ENCODE data around the gene ZNF527.
"Not testable (repeated sequence)": the region's sequence is repeated elsewhere in the genome, so short reads cannot be mapped to it uniquely, and the experiment has no call there.

The ZNF527 gene

DNA sequence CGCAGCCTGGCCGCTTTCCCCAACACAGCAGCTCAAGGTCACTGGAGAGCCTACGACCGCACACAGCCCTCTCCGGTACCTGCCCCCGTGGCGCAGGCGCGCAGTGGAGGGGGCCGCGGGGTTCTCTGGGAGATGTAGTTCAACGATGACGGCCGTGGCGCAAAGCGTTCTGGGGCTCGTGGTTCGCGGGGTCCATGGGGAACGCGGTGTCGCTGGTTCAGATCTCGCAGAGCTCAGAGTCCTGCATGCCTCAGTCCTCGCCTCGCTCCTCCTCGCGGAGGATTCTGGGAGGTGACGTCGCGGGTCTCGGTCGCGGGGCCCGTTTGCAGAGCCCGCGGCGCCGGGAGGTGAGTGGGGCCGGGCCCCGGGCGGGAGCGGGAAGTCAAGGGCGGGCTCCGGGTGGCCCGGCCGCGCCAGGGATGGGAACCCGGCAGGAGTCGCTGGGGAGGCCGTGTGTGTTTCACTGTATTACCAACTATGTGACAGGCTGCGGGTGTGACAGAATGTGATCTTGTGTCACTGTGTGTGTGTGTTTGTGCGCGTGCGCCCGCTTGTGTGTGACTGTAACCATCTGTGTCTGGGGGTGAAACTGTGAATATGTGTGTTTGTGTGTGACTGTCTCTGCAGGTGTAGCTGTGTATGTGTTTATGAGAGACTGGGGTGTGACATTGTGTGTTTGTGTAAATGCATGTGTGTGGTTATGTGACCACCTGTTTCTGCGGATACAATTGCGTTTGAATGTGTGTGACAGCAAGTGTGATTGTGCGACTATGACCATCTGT is at the start of gene ZNF527:
TSS of gene ZNF527 (plus strand) at position 220 of the 782 bp plus-strand sequence. CDS start 3,100 bp downstream, outside the sequence.
- DNase-seq, result peak; percentile 96

DNA sequence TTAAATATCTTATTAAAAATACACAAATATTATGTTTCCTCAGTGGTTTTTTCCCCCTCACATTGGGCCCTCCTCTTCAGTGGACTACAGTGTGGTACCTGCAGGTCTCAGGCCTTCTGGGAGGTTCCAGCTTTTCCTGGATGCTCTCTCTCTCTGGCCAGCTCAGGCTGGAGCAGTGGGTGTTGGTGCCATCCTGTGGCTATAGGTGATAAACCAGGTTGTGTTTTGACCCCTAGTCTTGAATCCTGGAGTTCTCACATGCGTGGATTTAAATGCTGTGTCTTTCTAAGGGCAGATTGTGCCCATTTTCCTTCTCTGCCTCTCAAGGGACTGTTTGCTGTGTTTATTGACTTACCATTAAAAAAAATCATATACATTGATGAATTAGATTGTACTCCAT is 41.2 kb upstream of the ZNF527 start:
- DNase-seq, result no peak

DNA sequence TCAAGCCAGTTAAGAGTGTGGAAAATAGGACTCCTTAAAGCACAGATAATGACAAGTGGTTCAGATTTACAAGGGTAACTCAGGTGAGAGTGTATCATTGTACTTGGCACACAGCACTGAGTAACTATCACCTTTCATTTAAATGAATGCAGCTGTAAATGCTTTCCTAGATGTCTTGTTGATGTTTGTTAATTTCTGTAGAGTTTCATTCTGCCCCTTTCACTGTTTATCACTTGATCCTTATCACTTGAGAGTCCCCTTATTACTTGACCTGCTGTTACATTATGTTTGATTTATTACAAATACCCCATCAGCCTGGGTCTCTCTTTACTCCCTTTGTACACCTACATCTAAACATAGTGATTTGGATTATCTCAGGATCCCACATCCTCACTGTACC is 38.1 kb upstream of the ZNF527 start:
- no peak for DNase-seq

DNA sequence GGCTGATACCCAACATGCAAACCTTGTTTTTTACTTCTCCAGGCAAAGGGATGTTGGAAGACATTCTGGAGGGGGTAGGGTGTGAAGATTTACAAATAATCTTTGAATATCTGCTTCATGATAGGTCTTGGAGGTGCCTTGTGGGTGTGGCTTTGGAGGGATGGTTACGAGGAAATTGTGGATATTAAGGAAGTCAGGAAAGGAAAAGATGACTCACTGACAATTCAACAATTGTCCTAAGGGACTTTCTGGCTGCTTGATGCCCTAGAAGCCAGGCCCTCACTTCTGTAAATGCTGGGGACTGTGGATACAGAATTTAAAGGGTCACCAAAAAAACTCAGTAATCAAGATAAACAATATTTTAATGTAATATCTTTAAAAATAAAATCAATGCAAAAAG is 37.4 kb upstream of the ZNF527 start:
- no peak for DNase-seq

DNA sequence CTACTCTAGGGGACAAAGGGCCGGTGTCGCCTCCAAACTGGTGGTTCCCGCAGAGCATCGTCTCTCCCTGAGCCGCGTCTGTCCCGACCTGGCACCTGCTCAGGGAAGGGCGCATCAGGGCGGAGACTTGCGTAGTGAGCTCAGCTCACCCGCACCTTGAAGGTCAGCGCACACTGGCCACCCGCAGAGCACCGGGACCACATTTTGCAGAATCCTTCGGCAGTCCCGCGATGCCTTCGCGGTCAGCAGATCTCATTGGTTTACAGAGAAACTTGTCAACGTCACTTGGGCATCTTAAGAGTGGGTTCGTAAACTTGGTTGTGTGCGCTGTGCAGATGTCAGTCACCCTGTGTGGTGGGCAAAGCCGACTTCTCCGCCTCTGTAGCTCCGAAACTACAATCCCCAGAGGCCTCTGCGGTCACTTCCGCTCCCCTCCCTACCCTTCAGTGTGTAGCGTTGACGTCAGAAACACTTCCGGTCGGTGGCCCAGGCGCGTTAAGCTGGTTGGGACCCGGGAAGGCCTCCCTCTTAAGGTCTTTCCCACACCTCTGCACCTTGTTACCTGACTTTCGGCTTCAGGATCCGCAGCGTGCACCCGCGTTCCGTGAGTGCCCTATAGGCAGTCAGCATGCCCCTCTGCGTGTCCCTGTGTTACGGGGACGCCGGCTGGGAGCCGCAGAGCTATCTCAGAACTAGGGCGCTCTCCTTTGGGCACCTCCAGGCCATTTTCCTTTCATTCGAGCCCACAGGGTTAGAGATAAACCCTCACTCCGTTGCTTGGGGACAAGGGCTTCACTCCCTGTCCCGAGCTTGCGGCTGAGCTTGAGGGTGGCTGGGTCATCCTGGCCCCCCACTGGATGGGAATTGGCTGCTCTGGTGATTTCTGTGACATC is 36.5 kb upstream of the ZNF527 start:
- peak; percentile 89 for DNase-seq

- no peak for DNase-seq
Observed at GRCh38 chr19:37342753-37343152, 28.1 kb upstream of the ZNF527 start.

DNA sequence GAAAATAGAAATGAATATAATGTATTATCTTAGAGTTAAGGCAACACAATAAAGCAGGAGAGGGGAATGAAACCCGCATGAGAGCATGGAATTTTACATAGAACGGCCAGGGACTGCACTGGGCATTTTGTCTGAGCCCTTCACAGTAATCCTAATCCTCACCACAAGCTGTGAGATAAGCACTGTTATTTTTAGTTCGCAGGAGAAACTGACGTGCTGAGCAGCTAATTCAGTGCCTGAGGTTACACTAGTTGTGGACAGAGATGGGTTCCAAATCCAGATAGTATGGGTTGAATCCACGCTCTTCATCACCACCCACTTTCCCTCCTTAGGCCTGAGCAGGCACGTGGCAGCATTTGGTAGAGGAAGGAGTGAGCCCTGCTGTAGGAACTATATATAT is 24.8 kb upstream of the ZNF527 start:
- no peak for DNase-seq

GRCh38 chr19:37348060-37348459 is 22.8 kb upstream of the ZNF527 start:
- no peak for DNase-seq

DNA sequence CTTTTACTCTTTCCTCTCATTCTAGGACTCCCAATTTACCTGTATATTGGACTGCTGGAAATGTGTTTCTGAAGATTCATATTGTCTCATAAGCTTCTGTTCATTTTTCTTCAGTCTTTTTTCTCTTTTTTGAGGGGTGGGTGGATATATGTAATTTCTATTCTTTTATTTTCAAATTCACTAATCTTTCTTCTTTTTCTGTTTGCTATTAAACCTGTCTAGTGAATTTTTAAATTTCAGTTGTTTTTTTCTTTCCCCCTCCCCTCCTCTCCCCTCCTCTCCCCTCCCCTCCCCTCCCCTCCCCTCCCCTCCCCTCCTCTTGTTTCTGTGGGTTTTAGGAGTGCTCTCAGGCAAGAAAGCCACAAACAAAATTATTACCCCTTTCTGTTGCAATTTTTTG is 16.9 kb upstream of the ZNF527 start:
- DNase-seq, result no peak

DNA sequence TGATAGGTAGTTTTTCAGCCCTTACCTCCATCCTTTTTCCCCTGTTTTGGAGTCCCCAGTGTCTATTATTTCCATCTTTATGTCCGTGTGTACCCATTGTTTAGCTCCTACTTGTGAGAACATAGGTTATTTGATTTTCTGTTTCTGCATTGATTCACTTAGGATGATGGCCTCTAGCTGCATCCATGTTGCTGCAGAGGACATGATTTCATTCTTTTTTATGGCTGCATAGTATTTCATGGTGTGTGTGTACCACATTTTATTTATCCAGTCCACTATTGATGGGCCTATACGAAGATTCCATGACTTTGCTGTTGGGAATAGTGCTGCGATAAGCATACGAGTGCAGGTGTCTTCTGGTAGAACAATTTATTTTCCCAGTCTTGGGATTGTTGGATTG is 15.0 kb upstream of the ZNF527 start:
- DNase-seq, result no peak

DNA sequence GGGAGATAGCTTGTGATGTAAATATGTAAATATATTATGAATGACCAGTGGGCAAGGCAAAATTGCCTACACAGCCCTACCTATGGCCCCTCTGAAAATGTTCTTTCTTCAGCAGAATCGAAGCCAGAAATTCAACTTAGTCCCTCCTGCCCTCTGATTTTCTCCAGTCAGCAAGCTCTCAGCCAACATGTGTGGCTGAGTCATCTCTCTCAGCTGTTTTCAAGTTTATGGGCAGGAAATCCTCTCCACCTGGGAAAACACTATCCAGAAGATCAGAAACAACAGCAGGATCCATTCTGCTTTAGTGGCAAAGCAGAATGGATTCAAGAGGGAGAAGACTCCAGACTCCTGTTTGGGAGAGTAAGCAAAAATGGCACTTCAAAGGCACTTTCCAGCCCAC is 8.9 kb upstream of the ZNF527 start:
- DNase-seq, result no peak

DNA sequence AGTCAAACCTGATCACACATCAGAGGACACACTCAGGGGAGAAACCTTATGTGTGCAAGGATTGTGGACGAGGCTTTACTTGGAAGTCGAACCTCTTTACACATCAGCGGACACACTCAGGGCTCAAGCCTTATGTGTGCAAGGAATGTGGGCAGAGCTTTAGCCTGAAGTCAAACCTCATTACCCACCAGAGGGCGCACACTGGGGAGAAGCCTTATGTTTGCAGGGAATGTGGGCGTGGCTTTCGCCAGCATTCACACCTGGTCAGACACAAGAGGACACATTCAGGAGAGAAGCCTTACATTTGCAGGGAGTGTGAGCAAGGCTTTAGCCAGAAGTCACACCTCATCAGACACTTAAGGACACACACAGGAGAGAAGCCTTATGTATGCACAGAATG is 8.2 kb upstream of the ZNF527 start:
- no peak for DNase-seq

DNA sequence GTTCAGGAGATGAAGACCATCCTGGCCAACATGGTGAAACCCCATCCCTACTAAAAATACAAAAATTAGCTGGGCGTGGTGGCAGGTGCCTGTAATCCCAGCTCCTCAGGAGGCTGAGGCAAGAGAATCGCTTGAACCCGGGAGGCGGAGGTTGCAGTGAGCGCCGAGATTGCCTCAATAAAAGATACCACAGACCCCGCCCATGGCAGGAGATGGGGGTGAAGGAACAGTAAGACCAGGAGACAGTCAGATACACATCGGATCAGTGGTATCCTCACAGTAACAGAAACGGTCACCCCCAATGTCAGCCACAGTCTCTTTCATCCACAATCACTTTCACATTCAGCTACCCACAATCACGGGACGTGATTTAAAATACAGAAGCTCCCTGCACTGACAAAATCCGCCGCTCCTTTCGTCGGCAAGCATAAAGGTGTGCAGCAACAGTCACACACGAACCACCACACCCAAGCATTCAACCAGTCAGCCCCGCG is 466 bp upstream of the ZNF527 start:
- DNase-seq, result peak; percentile 50

- no peak for DNase-seq
Observed at GRCh38 chr19:37389234-37389633, 18.3 kb downstream of the ZNF527 start.

- not testable (repeated sequence) for DNase-seq
Observed at GRCh38 chr19:37391399-37391798, 20.5 kb downstream of the ZNF527 start.

DNA sequence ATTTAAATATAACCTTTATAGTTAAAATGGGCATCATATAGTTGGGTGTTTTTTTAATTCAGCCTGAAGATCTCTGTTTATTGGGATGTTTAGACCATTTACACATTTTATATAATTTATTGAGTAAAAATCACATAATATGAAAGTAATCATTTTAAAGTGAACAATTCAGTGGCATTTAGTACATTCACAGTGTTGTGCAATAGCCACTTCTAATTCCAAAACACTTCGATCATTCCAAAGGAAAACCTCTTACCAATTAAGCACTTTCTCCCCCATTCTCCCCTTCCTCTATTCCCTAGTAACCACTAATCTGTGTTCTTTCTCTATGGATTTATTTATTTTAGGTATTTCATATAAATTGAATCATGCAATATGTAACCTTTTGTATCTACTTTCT is 30.2 kb downstream of the ZNF527 start:
- DNase-seq, result no peak

- no peak for DNase-seq
Observed at GRCh38 chr19:37403403-37403802, 32.5 kb downstream of the ZNF527 start.

GRCh38 chr19:37406140-37406846 is 35.4 kb downstream of the ZNF527 start:
- not testable (repeated sequence) for DNase-seq

- no peak for DNase-seq
Observed at GRCh38 chr19:37412700-37413099, 41.8 kb downstream of the ZNF527 start.

DNA sequence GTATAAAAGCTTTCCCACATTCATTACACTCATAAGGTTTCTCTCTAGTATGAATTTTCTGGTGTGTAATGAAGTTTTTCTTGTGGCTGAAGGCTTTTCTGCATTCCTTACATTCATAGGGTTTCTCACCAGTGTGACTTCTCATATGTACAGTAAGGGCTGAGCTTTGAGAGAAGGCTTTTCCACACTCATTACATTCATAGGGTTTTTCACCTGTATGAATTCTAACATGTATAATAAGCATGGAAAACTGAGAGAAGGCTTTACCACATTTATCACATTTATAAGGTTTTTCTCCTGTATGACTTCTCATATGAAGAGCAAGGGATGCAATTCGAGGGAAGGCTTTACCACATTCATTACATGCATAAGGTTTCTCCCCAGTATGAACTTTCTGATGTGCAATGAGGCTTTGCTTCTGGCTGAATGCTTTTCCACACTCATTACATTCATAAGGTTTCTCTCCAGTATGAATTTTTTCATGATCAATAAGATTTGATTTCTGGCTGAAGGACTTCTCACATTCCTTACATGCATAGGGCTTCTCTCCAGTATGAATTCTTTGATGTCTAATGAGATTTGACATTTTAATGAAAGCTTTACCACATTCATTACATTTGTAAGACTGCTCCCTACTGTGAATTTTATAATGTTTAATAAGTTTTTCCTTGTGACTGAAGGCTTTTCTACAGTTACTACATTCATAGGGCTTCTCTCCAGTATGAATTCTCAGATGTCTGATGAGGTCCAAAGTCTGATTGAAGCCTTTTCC is 42.6 kb downstream of the ZNF527 start:
- no peak for DNase-seq

Data from stimulated activated CD8-positive, alpha-beta memory T cell treated with anti-CD3 and anti-CD28 coated beads, Interleukin-4, amount 100 ng/mL, for 48 hours (primary cell).